HT-29 (cell line): ENCODE data around the gene MSMP. TPM values are rescaled to one million over a fixed set of nuclear protein-coding genes. Genes with fewer than 3 reads are reported as not detected.

Experiments
- small RNA-seq: library from RNA; depleted of rRNA; stranded (forward); fragments of <200 nt; gene quantifications from one replicate; pipeline ENCODE3, GENCODE V24; 2014
- total RNA-seq: library from RNA; depleted of rRNA; stranded (reverse); fragments of >200 nt; shearing (Covaris generic); gene quantifications from 2 replicates; pipeline ENCODE4 v1.2.3, GENCODE V29; 2014; rRNA removed

The MSMP gene
- total RNA-seq, 1 experiment from 2014 or later, result 0.28 TPM

Small RNA genes within 50 kb of the gene (small RNA-seq; reads per million reads assigned to genes)
- gene MIR6853, result not detected

Other genes with a start within 250 kb of the MSMP start
- 7.7 and 7.9 TPM in 2 replicates for gene TESK1, start 149.0 kb downstream of the MSMP start, total RNA-seq
- 0.23 TPM in 1 of 2 replicates, not detected in the other for gene CD72, start 135.9 kb downstream of the MSMP start, total RNA-seq
- gene SIT1, start 103.3 kb downstream of the MSMP start, total RNA-seq, result not detected in 2 replicates
- gene RMRP, start 96.3 kb downstream of the MSMP start, total RNA-seq, result 23,916 and 27,637 TPM in 2 replicates
- 19.7 and 19.9 TPM in 2 replicates for gene CCDC107, start 96.0 kb downstream of the MSMP start, total RNA-seq
- 16.2 and 23.4 TPM in 2 replicates for gene ARHGEF39, start 89.1 kb downstream of the MSMP start, total RNA-seq
- gene CA9, start 80.3 kb downstream of the MSMP start, total RNA-seq, result 82.8 and 95.4 TPM in 2 replicates
- gene TPM2, start 64.4 kb downstream of the MSMP start, total RNA-seq, result 61.0 and 69.8 TPM in 2 replicates
- gene TLN1, start 22.1 kb downstream of the MSMP start, total RNA-seq, result 99.5 and 100.0 TPM in 2 replicates
- gene CREB3, start 21.6 kb downstream of the MSMP start, total RNA-seq, result 42.4 and 44.5 TPM in 2 replicates
- 74.6 and 84.9 TPM in 2 replicates for gene GBA2, start 5.0 kb downstream of the MSMP start, total RNA-seq
- 18.9 and 20.6 TPM in 2 replicates for gene RGP1, start 5.0 kb downstream of the MSMP start, total RNA-seq
- gene NPR2, start 37.3 kb upstream of the MSMP start, total RNA-seq, result 6.3 and 8.3 TPM in 2 replicates
- 0.78 and 1.9 TPM in 2 replicates for gene SPAG8, start 58.0 kb upstream of the MSMP start, total RNA-seq
- 91.2 and 98.7 TPM in 2 replicates for gene HINT2, start 60.8 kb upstream of the MSMP start, total RNA-seq
- gene FAM221B, start 74.5 kb upstream of the MSMP start, total RNA-seq, result 0.10 and 0.16 TPM in 2 replicates
- gene TMEM8B, start 75.0 kb upstream of the MSMP start, total RNA-seq, result 3.1 and 4.5 TPM in 2 replicates
- gene OR13J1, start 116.1 kb upstream of the MSMP start, total RNA-seq, result not detected in 2 replicates
- 4.1 and 7.7 TPM in 2 replicates for gene HRCT1, start 151.9 kb upstream of the MSMP start, total RNA-seq
- 0.23 TPM in 1 of 2 replicates, not detected in the other for gene SPAAR, start 155.2 kb upstream of the MSMP start, total RNA-seq
- gene OR2S2, start 203.9 kb upstream of the MSMP start, total RNA-seq, result not detected in 2 replicates